C1 segment of cervical spinal cord (tissue), 14 donors: ENCODE data around the gene RPP25.
"Not testable (repeated sequence)": the region's sequence is repeated elsewhere in the genome, so short reads cannot be mapped to it uniquely, and the experiment has no call there.

Experiments
- DNase-seq, 14 donors: peaks; one replicate each; lab custom pipeline; 2025; lab: John Stamatoyannopoulos, UW

RPP25 gene

GRCh38 chr15:74920456-74920855 is 36.1 kb downstream of the RPP25 start:
- no peak for DNase-seq

- DNase-seq, result no peak
These were observed 38.9 kb downstream of the RPP25 start for GRCh38 chr15:74917676-74918075.

GRCh38 chr15:74913799-74914198 is 42.8 kb downstream of the RPP25 start:
- not testable (repeated sequence) for DNase-seq

DNA sequence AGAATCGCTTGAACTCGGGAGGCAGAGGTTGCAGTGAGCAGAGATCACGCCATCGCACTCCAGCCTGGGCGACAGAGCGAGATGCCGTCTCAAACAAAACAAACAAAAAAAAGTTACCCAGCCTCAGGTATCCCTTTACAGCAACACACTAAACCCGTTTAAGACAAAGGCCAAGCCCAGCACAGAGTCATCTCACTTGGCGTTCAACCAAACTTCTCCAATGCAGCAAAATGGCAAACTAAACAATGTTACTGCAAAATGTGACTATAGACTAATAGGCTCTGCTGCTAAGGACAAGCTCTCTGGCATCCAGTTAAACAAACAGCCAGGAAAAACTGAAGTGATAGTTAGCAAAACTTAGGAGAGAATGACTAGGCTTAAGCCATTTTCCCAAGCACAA is 43.5 kb downstream of the RPP25 start:
- DNase-seq, result no peak

GRCh38 chr15:74908635-74909034 is 47.9 kb downstream of the RPP25 start:
- no peak for DNase-seq

DNA sequence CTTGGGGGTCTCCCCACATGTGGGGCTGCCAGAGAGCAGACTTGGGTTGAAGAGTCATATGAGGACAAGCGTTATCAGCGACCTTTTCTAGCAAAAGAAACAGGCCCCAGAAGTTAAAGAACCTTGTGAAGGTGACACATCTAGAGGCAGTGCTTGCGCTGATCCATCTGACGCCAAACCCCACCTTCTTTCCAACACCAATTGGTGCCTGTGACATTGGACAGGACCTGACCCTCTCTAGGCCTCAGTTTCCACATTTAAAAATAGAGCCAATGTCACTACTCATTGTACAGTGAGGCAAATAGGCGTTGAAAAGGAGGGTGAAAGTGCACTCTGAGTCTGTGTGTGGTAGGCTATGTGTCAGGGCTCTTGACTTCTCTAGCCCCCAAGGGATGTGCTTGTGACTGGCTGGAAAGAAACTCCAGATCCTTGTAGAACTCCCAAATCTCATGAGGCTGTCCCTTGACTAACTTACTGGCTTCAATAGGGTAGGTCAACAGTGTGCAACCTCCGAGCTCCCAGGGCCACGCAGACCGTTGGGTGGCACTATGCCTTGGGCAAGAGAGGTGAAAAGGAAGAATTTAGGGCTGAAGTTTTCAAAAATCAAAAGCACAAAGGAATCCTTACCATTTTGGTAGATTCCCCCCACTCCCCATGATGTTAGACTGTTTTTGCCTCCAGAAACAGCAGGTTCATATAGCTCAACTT is 49.3 kb downstream of the RPP25 start:
- DNase-seq, result no peak

- DNase-seq, result peak in 13 of 14 donors; percentile 35 to 93 (median 84)
These were observed 50.0 kb downstream of the RPP25 start, which contains the start of gene FAM219B for GRCh38 chr15:74906450-74907162. TSS of gene FAM219B (minus strand) at chr15:74906851. CDS start at chr15:74906800, 51 bp downstream.

GRCh38 chr15:74906067-74906449 is 50.5 kb downstream of the RPP25 start:
- DNase-seq, result peak in 7 of 14 donors; percentile 46 to 70 (median 59)
